HUES6 (cell line): Measurements from ENCODE around the gene NDUFAF2.

Experiments
- H3K27ac ChIP-seq: 2 replicates; pipeline ENCODE4 v1.7.0; 2013; ENCODE audit warnings: low read depth, mild to moderate bottlenecking, low read length, inconsistent platforms
- H3K27me3 ChIP-seq: 2 replicates; pipeline ENCODE4 v1.6.1; 2013; ENCODE audit warnings: low read length; ENCODE audit not compliant: control insufficient read depth, insufficient read depth
- H3K36me3 ChIP-seq: 2 replicates; pipeline ENCODE4 v1.6.1; 2013; ENCODE audit warnings: low read length; ENCODE audit not compliant: control insufficient read depth, insufficient read depth
- H3K4me1 ChIP-seq: 2 replicates; pipeline ENCODE4 v1.6.1; 2013; ENCODE audit warnings: low read length; ENCODE audit not compliant: control insufficient read depth, insufficient read depth
- H3K4me3 ChIP-seq: 2 replicates; pipeline ENCODE4 v1.5.1; 2013; ENCODE audit warnings: low read depth, low read length
- H3K9ac ChIP-seq: one replicate; pipeline ENCODE4 v1.6.1; 2013; ENCODE audit warnings: mild to moderate bottlenecking, low read length
- H3K9me3 ChIP-seq: 2 replicates; pipeline ENCODE4 v1.6.1; 2013; ENCODE audit warnings: low read depth, low read length; ENCODE audit not compliant: control insufficient read depth, insufficient read depth

NDUFAF2 gene

DNA sequence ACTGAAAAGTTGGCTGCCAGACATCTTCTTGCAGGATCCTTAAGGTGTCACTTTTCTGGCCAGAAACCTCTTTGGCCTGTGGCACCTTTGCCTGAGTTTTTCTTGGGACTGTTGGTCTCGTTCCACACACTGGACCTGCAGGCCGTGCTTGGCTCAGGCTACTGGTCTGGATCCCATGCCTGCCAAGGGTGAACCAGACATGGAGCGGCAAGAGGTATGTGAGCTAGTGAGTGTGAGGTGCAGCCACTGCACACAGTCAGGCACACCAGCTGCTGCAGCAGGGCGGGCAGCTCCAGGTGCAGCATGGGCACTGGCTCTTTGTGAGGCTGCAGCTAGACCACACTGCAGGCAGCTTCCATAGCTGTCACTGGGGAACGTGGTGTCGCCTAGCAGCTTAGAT lies 47.9 kb downstream of the NDUFAF2 start:
- H3K36me3 ChIP-seq, result peaks cover 6% of the 10 kb centered on the region; the same call in 1 of the 2 replicates
- peaks cover 29% of the 10 kb centered on the region for H3K9me3 ChIP-seq
- no peaks in the 10 kb centered on the region for H3K27me3 ChIP-seq
- no peaks in the 10 kb centered on the region for H3K4me1 ChIP-seq
- no peak overlapping the region for H3K4me3 ChIP-seq
- H3K9ac ChIP-seq, result no peak overlapping the region
- H3K27ac ChIP-seq, result no peak overlapping the region

DNA sequence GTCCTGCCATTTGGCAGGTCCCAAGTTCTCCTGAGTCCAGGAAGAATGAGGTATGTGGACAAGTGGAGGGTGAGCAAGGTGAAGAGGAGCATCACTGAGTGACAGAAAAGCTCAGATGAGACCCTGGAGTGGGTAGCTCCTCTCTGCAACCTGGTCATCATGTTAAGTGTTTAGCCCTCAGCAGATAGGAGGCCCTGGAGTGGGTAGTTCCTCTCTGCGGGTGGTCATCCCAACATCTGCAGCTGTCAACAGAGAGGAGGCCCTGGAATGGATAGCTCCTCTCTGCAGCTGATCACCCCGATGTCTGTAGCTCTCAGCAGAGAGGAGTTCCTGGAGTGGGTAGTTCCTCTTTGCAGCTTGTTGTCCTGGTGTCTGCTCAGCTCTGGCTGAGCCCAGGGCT lies 48.4 kb downstream of the NDUFAF2 start:
- Histone ChIP-seq H3K27me3 (no peaks in the 10 kb centered on the region), H3K27ac (no peak overlapping the region), H3K9me3 (peaks cover 29% of the 10 kb centered on the region), H3K4me1 (no peaks in the 10 kb centered on the region), H3K4me3 (no peak overlapping the region), H3K36me3 (peaks cover 6% of the 10 kb centered on the region; the same call in 1 of the 2 replicates), H3K9ac (no peak overlapping the region)

DNA sequence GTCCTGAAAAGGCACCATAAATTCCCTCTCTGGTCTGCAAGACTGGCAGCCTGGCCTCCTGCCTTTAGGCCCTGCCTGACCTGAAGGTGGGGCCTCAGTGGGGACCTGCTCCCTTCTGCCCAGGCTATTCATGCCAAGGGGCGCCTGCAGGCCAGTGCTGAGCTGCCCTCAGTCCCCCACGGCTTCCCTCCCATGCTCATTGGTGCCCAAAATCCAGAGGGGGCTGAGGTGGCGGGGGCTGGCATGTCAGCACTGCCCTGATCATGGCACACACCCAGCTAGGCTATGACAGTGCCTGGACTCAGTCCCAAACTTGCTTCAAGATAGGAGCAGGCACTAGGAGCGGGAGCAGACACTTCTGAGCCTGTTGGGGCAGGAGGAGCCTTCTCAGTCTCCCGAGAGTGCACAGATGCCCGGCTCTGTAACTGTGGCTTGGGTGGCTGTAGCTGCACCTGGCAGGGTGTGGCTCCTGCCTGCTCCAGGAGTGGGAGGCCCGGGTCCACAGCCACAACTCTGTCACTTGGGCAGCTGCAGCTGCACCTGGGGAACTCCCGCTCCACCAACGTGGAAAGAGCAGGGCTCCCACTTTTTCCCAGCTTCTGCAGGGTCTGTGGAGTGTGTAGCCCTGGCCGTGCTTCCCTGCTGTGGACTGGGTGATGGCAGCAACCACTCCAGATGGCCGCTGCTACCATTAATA lies 49.0 kb downstream of the NDUFAF2 start:
- Histone ChIP-seq H3K27me3 (no peaks in the 10 kb centered on the region), H3K36me3 (peaks cover 6% of the 10 kb centered on the region; the same call in 1 of the 2 replicates), H3K9me3 (peaks cover 29% of the 10 kb centered on the region), H3K27ac (no peak overlapping the region), H3K9ac (no peak overlapping the region), H3K4me3 (no peak overlapping the region), H3K4me1 (no peaks in the 10 kb centered on the region)

DNA sequence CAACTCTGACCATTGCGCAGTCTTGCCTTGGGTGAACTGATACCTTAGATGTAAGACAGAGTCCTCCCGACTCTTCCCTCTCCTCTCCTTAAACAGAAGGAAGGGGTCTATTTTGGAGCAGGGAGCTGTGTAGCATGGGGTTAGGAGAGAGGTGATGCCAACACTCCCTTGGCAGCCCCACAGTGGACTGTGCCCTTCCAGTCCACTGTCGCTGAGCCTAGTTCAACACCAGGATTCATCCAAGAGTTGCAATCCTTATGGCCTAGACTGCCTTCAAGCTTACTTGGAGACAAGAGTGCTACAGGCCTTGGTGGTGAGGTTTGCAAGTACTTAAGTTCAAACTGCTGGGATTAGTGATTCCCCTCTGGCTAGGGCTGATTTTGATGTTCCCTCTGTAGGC lies 51.4 kb downstream of the NDUFAF2 start:
- H3K27me3 ChIP-seq, result no peaks in the 10 kb centered on the region
- H3K9me3 ChIP-seq, result peaks cover 20% of the 10 kb centered on the region
- peaks cover 6% of the 10 kb centered on the region; the same call in 1 of the 2 replicates for H3K36me3 ChIP-seq
- 0 out of 2 replicates have a peak, but pooled peaks cover 7% of the 10 kb centered on the region for H3K4me1 ChIP-seq
- H3K4me3 ChIP-seq, result no peak overlapping the region
- no peak overlapping the region for H3K9ac ChIP-seq
- no peak overlapping the region for H3K27ac ChIP-seq

DNA sequence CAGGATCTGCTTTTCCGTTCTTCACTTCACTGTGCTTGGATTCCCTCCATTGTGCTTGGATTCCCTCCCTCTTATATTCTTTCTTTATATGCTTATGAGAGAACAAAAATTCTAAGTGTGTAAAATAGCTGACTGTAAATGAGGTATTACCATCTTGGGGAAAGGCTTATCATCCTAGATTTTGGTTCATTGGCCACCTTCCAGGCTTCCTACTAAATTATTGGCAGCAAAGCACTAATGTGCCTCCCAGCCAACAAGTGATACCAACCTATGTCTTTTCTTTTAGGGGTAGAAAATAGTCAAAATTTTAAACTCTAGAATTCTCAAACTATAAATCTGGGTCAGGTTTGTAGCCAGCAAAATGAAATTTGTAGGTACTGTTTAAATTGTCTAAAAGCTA lies 52.7 kb downstream of the NDUFAF2 start:
- H3K27ac ChIP-seq, result no peak overlapping the region
- H3K4me3 ChIP-seq, result no peak overlapping the region
- H3K4me1 ChIP-seq, result 0 out of 2 replicates have a peak, but pooled peaks cover 7% of the 10 kb centered on the region
- H3K9me3 ChIP-seq, result peaks cover 17% of the 10 kb centered on the region
- peaks cover 6% of the 10 kb centered on the region; the same call in 1 of the 2 replicates for H3K36me3 ChIP-seq
- no peaks in the 10 kb centered on the region for H3K27me3 ChIP-seq
- H3K9ac ChIP-seq, result no peak overlapping the region

DNA sequence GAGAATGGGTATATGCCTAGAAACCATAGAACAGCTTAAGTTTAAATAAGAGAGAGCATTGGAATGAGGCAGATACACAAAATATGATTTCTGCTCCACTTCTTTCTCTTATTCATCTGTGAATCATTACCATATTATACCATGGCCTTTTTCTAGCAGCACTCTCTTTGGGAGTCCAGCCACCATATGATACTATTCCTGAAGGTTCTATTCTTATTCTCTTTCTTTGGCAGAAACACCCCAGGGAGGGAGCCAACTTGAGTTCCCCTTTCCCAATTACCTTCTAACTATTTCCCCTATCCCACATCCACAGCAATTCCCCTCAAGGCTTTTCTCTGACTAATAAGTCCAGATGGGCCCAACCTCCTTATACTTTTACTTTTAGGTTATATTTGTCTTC lies 55.9 kb downstream of the NDUFAF2 start:
- Histone ChIP-seq H3K4me3 (no peak overlapping the region), H3K9me3 (peaks cover 2% of the 10 kb centered on the region), H3K27me3 (no peaks in the 10 kb centered on the region), H3K9ac (no peak overlapping the region), H3K36me3 (no peaks in the 10 kb centered on the region), H3K27ac (no peak overlapping the region), H3K4me1 (0 out of 2 replicates have a peak, but pooled peaks cover 7% of the 10 kb centered on the region)

DNA sequence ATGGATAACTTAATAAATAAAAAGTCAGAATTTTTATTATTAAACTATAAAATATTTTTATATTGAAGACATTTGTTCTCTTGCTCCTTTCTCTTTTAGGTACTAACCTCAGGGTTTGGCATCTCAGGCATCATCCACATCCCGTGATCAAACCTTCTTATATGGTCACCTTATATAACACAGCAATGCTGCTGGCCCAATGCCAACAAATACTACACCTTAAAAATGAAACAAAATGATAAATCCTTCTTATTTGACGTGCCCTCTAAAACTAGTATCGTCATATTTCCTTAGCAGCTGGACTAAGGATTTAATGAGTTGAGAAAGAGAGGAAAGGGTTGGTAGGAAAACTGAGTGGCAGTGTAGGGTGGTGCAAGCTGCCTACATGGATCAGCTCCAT lies 56.6 kb downstream of the NDUFAF2 start:
- Histone ChIP-seq H3K9me3 (peaks cover 2% of the 10 kb centered on the region), H3K27me3 (no peaks in the 10 kb centered on the region), H3K4me3 (no peak overlapping the region)

DNA sequence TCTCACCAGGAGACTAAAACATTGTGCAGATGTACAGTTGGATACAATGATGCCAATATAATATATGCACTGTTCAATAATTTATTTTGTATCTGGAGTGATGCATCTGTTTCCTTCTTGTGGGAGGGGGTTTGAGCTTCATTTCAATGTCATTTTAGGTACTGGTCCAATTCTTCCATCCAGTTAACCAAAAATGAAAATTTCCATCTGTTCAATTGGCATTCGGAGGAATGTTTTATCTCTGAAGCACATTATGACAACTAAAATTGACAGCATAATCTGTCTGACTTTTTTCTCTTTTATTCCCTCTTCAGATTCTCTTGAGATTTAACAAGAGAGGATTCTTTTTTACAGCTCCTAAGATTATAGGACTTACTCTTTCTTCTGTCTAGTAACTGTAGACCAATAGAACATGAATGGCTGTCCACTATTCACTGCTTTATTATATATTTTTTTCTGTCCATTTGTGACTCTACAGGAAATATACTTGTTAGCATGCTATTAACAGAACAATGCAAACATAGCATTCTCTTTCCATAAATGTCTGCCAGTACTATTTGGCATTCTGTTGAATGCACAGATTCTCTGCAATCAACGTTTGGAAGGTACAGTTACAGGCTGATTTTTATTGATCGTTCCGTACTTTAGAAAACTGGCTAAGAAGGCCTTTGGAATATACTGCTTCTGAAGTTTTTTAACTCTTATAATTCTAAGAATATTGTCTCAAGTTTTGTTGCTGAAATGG lies 57.8 kb downstream of the NDUFAF2 start:
- Histone ChIP-seq H3K27ac (no peak overlapping the region), H3K9me3 (peaks cover 2% of the 10 kb centered on the region), H3K4me1 (0 out of 2 replicates have a peak, but pooled peaks cover 7% of the 10 kb centered on the region)

More for the DNA sequence above, 56.6 kb downstream of the NDUFAF2 start:
- no peak overlapping the region for H3K27ac ChIP-seq
- no peaks in the 10 kb centered on the region for H3K36me3 ChIP-seq
- no peak overlapping the region for H3K9ac ChIP-seq
- H3K4me1 ChIP-seq, result 0 out of 2 replicates have a peak, but pooled peaks cover 7% of the 10 kb centered on the region

DNA sequence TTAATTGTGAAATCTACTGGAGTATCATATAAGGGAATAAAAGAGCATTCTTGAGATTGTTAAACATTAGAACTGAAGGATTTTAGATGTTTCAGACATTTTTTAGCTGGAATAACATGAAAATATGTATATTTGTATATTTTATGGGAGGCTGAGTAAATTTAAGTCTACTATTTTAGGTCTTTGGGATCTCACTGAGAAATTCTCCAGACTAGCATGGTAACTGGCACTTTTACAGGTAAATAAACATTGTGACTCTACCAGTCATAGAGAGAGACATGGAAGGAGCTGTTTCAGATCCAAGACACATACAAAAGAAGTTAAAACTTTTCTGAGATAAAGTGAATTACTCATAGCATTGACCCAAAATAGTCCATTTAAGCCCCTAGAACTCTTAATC lies 59.4 kb downstream of the NDUFAF2 start:
- Histone ChIP-seq H3K9me3 (peaks cover 2% of the 10 kb centered on the region), H3K4me3 (no peak overlapping the region), H3K27ac (no peak overlapping the region), H3K27me3 (no peaks in the 10 kb centered on the region), H3K9ac (no peak overlapping the region), H3K4me1 (0 out of 2 replicates have a peak, but pooled peaks cover 7% of the 10 kb centered on the region), H3K36me3 (no peaks in the 10 kb centered on the region)

More for the DNA sequence above, 57.8 kb downstream of the NDUFAF2 start:
- Histone ChIP-seq H3K9ac (no peak overlapping the region), H3K27me3 (no peaks in the 10 kb centered on the region), H3K4me3 (no peak overlapping the region), H3K36me3 (no peaks in the 10 kb centered on the region)

DNA sequence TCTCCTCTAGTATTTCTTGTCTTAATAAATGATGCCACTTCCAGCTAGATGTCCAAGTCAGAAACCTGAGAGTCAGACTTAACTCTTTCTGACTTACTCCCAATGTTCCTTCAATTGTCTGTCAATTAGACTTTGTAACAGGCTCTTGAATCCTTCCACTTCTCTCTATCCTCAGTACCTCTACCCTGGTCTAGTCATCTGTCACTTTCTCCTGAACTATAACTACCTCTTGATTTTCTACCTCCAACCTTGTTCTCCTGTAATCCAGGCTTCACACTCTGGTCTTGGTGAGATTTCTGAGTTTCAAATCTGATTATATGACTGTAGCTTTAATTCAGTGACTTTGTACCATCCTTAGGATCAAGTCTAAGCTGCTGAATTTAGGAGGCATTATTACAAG lies 64.9 kb downstream of the NDUFAF2 start:
- Histone ChIP-seq H3K9ac (no peak overlapping the region), H3K27me3 (no peaks in the 10 kb centered on the region), H3K4me1 (no peaks in the 10 kb centered on the region), H3K9me3 (peaks cover 2% of the 10 kb centered on the region), H3K36me3 (no peaks in the 10 kb centered on the region), H3K4me3 (no peak overlapping the region), H3K27ac (no peak overlapping the region)
